HG02610 (cell line): ENCODE measurements around the gene PDK4.

Experiments
- ATAC-seq: cut with Tn5 transposase; IDR thresholded peaks from one replicate; pipeline ENCODE4 v1.9.1; 2021; ENCODE audit warnings: mild to moderate bottlenecking, moderate library complexity; ENCODE audit not compliant: unreplicated experiment

The PDK4 gene

GRCh38 chr7:95596198-95597063, at the start of gene PDK4:
Gene PDK4, minus strand, starts transcription at chr7:95596516. Its CDS starts 223 bp downstream, at chr7:95596293.
- ATAC-seq, result no peak

GRCh38 chr7:95642173-95642572, 45.9 kb upstream of the PDK4 start:
- no peak for ATAC-seq

- no peak for ATAC-seq
Measured at GRCh38 chr7:95636140-95636940, 40.0 kb upstream of the PDK4 start.

- ATAC-seq, result no peak
Measured at GRCh38 chr7:95632609-95633008, 36.3 kb upstream of the PDK4 start.

- ATAC-seq, result no peak
Measured at GRCh38 chr7:95631527-95631926, 35.2 kb upstream of the PDK4 start.

- ATAC-seq, result no peak
Measured at GRCh38 chr7:95630702-95631458, 34.6 kb upstream of the PDK4 start.

GRCh38 chr7:95628831-95629439, 32.6 kb upstream of the PDK4 start:
- ATAC-seq, result no peak

GRCh38 chr7:95623788-95624187, 27.5 kb upstream of the PDK4 start:
- no peak for ATAC-seq

- ATAC-seq, result no peak
Measured at GRCh38 chr7:95622859-95623258, 26.5 kb upstream of the PDK4 start.

- ATAC-seq, result no peak
Measured at GRCh38 chr7:95622001-95622549, 25.8 kb upstream of the PDK4 start.

GRCh38 chr7:95621404-95621803, 25.1 kb upstream of the PDK4 start:
- no peak for ATAC-seq

GRCh38 chr7:95620631-95621030, 24.3 kb upstream of the PDK4 start:
- no peak for ATAC-seq

- no peak for ATAC-seq
Measured at GRCh38 chr7:95619921-95620320, 23.6 kb upstream of the PDK4 start.

- no peak for ATAC-seq
Measured at GRCh38 chr7:95619517-95619916, 23.2 kb upstream of the PDK4 start.

- no peak for ATAC-seq
Measured at GRCh38 chr7:95614442-95614940, 18.2 kb upstream of the PDK4 start.

- no peak for ATAC-seq
Measured at GRCh38 chr7:95611224-95611623, 14.9 kb upstream of the PDK4 start.

GRCh38 chr7:95609277-95609971, 13.1 kb upstream of the PDK4 start:
- no peak for ATAC-seq

- ATAC-seq, result peak; percentile 95
Measured at GRCh38 chr7:95608359-95609173, 12.2 kb upstream of the PDK4 start.

GRCh38 chr7:95607561-95607960, 11.2 kb upstream of the PDK4 start:
- ATAC-seq, result no peak
